ENCODE results near the gene MAML2. TPM values are rescaled to one million over a fixed set of nuclear protein-coding genes. Genes with fewer than 3 reads are reported as not detected.

The MAML2 gene
- total and polyA plus RNA-seq, 2 experiments from 2014 or later, result 2.0 to 7.1 TPM

GRCh38 chr11:95937358-95937757 is 405.6 kb downstream of the MAML2 start (continued):
- TF ChIP-seq, protein P1, sequence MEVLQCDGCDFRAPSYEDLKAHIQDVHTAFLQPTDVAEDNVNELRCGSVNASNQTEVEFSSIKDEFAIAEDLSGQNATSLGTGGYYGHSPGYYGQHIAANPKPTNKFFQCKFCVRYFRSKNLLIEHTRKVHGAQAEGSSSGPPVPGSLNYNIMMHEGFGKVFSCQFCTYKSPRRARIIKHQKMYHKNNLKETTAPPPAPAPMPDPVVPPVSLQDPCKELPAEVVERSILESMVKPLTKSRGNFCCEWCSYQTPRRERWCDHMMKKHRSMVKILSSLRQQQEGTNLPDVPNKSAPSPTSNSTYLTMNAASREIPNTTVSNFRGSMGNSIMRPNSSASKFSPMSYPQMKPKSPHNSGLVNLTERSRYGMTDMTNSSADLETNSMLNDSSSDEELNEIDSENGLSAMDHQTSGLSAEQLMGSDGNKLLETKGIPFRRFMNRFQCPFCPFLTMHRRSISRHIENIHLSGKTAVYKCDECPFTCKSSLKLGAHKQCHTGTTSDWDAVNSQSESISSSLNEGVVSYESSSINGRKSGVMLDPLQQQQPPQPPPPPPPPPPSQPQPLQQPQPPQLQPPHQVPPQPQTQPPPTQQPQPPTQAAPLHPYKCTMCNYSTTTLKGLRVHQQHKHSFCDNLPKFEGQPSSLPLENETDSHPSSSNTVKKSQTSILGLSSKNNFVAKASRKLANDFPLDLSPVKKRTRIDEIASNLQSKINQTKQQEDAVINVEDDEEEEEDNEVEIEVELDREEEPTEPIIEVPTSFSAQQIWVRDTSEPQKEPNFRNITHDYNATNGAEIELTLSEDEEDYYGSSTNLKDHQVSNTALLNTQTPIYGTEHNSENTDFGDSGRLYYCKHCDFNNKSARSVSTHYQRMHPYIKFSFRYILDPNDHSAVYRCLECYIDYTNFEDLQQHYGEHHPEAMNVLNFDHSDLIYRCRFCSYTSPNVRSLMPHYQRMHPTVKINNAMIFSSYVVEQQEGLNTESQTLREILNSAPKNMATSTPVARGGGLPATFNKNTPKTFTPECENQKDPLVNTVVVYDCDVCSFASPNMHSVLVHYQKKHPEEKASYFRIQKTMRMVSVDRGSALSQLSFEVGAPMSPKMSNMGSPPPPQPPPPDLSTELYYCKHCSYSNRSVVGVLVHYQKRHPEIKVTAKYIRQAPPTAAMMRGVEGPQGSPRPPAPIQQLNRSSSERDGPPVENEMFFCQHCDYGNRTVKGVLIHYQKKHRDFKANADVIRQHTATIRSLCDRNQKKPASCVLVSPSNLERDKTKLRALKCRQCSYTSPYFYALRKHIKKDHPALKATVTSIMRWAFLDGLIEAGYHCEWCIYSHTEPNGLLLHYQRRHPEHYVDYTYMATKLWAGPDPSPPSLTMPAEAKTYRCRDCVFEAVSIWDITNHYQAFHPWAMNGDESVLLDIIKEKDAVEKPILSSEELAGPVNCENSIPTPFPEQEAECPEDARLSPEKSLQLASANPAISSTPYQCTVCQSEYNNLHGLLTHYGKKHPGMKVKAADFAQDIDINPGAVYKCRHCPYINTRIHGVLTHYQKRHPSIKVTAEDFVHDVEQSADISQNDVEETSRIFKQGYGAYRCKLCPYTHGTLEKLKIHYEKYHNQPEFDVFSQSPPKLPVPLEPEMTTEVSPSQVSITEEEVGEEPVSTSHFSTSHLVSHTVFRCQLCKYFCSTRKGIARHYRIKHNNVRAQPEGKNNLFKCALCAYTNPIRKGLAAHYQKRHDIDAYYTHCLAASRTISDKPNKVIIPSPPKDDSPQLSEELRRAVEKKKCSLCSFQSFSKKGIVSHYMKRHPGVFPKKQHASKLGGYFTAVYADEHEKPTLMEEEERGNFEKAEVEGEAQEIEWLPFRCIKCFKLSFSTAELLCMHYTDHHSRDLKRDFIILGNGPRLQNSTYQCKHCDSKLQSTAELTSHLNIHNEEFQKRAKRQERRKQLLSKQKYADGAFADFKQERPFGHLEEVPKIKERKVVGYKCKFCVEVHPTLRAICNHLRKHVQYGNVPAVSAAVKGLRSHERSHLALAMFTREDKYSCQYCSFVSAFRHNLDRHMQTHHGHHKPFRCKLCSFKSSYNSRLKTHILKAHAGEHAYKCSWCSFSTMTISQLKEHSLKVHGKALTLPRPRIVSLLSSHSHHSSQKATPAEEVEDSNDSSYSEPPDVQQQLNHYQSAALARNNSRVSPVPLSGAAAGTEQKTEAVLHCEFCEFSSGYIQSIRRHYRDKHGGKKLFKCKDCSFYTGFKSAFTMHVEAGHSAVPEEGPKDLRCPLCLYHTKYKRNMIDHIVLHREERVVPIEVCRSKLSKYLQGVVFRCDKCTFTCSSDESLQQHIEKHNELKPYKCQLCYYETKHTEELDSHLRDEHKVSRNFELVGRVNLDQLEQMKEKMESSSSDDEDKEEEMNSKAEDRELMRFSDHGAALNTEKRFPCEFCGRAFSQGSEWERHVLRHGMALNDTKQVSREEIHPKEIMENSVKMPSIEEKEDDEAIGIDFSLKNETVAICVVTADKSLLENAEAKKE (CRISPR knock-in tag; IDR thresholded peaks at IDR 0.05), result no peak
- no peak for TF ChIP-seq ZNF331 (CRISPR knock-in tag; IDR thresholded peaks at IDR 0.05; ENCODE audit: low read depth)
- TF ChIP-seq POLR2AphosphoS5 (IDR thresholded peaks at IDR 0.05; ENCODE audit: low read depth), result no peak
- TF ChIP-seq JUNB (IDR thresholded peaks at IDR 0.05; ENCODE audit: unreplicated experiment), result no peak
- no peak for TF ChIP-seq EZH2 (IDR thresholded peaks at IDR 0.05; ENCODE audit: low read depth, unreplicated experiment)
- TF ChIP-seq NANOG (IDR thresholded peaks at IDR 0.05; ENCODE audit: borderline replicate concordance), result no peak
- TF ChIP-seq ZNF114 (CRISPR knock-in tag; IDR thresholded peaks at IDR 0.05), result no peak
- TF ChIP-seq CREB1 (CRISPR knock-in tag; IDR thresholded peaks at IDR 0.05; ENCODE audit: low read depth), result no peak
- no peak for TF ChIP-seq CTCF (conservative IDR thresholded peaks at IDR 0.05; ENCODE audit: low read depth in 2 of 2)
- no peak for TF ChIP-seq STAT1 (IDR thresholded peaks at IDR 0.05; ENCODE audit: unreplicated experiment)
- no peak for TF ChIP-seq EZH2phosphoT487 (IDR thresholded peaks at IDR 0.05; ENCODE audit: unreplicated experiment)
- TF ChIP-seq, protein P2, sequence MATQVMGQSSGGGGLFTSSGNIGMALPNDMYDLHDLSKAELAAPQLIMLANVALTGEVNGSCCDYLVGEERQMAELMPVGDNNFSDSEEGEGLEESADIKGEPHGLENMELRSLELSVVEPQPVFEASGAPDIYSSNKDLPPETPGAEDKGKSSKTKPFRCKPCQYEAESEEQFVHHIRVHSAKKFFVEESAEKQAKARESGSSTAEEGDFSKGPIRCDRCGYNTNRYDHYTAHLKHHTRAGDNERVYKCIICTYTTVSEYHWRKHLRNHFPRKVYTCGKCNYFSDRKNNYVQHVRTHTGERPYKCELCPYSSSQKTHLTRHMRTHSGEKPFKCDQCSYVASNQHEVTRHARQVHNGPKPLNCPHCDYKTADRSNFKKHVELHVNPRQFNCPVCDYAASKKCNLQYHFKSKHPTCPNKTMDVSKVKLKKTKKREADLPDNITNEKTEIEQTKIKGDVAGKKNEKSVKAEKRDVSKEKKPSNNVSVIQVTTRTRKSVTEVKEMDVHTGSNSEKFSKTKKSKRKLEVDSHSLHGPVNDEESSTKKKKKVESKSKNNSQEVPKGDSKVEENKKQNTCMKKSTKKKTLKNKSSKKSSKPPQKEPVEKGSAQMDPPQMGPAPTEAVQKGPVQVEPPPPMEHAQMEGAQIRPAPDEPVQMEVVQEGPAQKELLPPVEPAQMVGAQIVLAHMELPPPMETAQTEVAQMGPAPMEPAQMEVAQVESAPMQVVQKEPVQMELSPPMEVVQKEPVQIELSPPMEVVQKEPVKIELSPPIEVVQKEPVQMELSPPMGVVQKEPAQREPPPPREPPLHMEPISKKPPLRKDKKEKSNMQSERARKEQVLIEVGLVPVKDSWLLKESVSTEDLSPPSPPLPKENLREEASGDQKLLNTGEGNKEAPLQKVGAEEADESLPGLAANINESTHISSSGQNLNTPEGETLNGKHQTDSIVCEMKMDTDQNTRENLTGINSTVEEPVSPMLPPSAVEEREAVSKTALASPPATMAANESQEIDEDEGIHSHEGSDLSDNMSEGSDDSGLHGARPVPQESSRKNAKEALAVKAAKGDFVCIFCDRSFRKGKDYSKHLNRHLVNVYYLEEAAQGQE (IDR thresholded peaks at IDR 0.05; ENCODE audit: unreplicated experiment), result no peak

All from GM23338 (cell line).